GM12865 (cell line): ENCODE measurements around the gene LSM5.
"Not testable (repeated sequence)": the region's sequence is repeated elsewhere in the genome, so short reads cannot be mapped to it uniquely, and the experiment has no call there.

Experiments used
- DNase-seq: peaks from one replicate; pipeline ENCODE4 v3.0.0; 2010; ENCODE audit warnings: low read depth
- H3K4me3 ChIP-seq: 2 replicates; pipeline ENCODE4 v1.5.1; 2011; ENCODE audit warnings: mild to moderate bottlenecking, low read depth, low read length, control low read depth
- CTCF ChIP-seq: IDR thresholded peaks from 2 replicates; pipeline ENCODE4 v1.5.1; 2011; ENCODE audit warnings: low read length, control low read depth, low read depth, inconsistent platforms; ENCODE audit not compliant: insufficient read depth; ENCODE audit errors: missing control alignments

The LSM5 gene

GRCh38 chr7:32511791-32512190 lies 21.6 kb upstream of the LSM5 start:
- no peak overlapping the region for H3K4me3 ChIP-seq
- DNase-seq = no peak
- no peak for TF ChIP-seq CTCF

- H3K4me3 ChIP-seq = no peak overlapping the region
- no peak for DNase-seq
- no peak for TF ChIP-seq CTCF
Observed at GRCh38 chr7:32507414-32507813, 17.2 kb upstream of the LSM5 start.

DNA sequence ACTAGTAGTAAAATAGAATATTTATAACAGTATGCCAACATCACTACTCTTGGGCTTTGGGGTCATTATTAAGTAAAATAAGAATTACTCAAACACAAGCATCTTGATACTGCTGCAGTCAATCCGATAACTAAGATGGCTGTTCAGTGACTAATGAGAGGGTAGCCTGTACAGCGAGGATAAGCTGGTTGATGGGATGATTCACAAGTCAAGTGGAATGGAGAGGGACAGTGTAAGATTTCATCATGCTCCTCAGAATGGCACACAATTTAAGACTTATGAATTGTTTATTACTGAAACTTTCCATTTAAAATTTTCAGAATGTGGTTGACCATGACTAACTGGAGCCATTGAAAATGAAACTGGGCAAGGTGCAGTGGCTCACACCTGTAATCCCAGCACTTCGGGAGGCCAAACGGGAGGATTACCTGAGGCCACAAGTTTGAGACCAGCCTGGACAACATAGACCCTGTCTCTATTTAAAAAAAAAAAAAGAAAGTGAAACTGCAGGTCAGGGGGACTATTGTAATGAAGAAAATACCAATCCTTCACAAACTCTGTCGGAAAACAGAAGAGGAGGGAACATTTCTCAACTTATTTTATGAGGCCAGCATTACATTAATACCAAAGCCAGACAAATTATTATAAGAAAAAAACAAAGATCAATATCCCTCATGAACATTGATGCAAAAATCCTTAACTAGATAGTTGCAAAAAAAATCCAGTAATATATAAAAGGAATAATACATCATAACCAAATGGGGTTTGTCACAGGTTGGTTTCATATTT lies 16.3 kb upstream of the LSM5 start:
- no peak overlapping the region for H3K4me3 ChIP-seq
- peak; percentile 14 for DNase-seq
- TF ChIP-seq CTCF = no peak

DNA sequence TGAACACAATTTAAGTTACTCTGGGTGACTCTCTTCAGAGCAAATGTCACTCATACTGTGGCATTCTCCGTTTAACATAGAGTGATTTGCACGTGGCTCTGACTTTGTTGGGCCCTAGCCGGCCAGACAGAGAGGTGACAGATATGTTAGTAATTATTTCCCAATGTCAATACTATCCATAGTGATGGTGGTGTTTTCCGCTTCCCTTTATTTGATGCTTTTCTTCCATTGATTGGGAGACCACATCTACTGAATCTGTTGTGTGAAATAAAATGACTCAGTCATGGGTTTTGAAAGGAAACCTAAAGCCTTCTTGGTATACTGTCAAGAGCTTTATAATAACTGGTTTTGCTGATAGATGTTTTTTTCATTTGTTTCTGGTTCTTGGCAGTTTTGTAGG lies 12.5 kb upstream of the LSM5 start:
- TF ChIP-seq CTCF = no peak
- DNase-seq = no peak

GRCh38 chr7:32501522-32501921 lies 11.3 kb upstream of the LSM5 start:
- no peak for DNase-seq
- H3K4me3 ChIP-seq = no peak overlapping the region
- TF ChIP-seq CTCF = no peak

More for the DNA sequence above, 12.5 kb upstream of the LSM5 start:
- H3K4me3 ChIP-seq = no peak overlapping the region

DNA sequence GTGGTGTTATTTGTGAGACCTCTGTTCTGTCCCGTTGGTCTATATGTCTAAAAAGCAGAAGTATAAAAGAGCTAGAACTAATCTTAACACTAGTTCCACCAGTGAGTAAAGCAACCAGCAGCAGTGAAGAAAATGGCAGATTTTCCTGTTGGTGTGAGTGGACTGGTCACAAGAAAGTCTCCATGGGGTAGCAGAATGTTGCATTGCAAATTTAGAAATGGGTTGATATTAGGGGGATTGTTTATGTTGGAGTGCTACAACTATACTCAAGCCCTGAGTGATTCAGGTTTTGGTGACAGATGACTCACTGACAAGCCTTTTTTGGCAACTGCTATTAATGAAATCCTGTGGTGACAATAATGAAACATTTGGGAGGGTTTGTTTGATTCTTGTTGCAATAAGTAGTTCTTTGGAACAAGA lies 10.8 kb upstream of the LSM5 start:
- no peak for TF ChIP-seq CTCF
- no peak overlapping the region for H3K4me3 ChIP-seq
- peak; percentile 20 for DNase-seq

DNA sequence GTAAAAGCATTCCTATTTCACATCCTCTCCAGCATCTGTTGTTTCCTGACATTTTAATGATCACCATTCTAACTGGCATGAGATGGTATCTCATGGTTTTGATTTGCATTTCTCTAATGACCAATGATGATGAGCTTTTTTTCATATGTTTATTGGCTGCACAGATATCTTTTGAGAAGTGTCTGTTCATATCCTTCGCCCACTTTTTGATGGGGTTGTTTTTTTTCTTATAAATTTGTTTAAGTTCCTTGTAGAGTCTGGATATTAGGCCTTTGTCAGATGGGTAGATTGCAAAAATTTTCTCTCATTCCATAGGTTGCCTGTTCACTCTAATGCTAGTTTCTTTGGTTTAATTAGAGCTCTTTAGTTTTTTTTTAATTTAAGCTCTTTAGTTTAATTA lies 10.0 kb upstream of the LSM5 start:
- not testable (repeated sequence) for H3K4me3 ChIP-seq, DNase-seq

DNA sequence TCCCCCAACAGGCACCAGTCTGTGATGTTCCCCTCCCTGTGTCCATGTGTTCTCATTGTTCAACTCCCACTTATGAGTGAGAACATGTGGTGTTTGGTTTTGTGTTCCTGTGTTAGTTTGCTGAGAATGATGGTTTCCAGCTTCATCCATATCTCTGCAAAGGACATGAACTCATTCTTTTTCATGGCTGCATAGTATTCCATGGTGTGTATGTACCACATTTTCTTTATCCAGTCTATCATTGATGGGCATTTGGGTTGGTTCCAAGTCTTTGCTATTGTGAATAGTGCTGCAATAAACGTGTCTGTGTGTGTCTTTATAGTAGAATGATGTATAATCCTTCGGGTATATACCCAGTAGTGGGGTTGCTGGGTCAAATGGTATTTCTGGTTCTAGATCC lies 9.6 kb upstream of the LSM5 start:
- H3K4me3 ChIP-seq, DNase-seq: not testable (repeated sequence)
